Femur (tissue), 1 donor: ENCODE results near the gene NCR3LG1.

Experiments used
- DNase-seq: peaks from one replicate; pipeline ENCODE4 v3.0.0-alpha.2; 2017

NCR3LG1 gene, protein sequence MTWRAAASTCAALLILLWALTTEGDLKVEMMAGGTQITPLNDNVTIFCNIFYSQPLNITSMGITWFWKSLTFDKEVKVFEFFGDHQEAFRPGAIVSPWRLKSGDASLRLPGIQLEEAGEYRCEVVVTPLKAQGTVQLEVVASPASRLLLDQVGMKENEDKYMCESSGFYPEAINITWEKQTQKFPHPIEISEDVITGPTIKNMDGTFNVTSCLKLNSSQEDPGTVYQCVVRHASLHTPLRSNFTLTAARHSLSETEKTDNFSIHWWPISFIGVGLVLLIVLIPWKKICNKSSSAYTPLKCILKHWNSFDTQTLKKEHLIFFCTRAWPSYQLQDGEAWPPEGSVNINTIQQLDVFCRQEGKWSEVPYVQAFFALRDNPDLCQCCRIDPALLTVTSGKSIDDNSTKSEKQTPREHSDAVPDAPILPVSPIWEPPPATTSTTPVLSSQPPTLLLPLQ

DNA sequence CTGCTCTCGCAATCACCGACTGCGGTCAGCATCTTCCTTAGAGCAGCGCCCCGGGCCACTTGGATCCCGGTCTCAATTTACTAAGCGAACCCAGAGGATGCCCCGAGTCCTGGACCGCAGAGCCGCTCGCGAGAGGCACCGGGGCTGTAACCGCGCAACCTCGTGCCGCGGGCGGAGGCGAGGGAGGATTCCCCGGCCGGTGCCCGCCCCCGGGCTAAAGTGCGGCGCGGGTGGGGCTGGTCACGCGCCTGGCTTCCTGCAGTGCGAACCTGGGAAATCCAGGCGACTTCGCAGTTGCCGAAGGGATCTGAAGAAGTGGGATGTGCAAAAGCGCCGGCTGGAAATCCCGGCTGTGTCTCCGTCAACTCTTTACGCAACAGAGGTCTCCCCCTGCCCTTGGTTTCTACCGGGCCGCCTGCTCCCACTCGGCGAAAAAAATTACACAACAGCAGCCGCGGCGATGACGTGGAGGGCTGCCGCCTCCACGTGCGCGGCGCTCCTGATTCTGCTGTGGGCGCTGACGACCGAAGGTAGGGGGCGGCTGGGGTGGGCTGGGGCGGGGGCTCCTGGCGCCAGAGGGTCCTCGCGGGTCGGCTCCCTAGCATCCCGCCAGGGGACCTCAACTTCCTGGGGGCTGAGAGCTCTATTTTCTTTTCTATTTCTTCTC is at the start of gene NCR3LG1:
TSS of gene NCR3LG1 (plus strand) at position 291 of the 667 bp plus-strand sequence. CDS start at position 461, 170 bp downstream.
- peak; percentile 53 for DNase-seq

DNA sequence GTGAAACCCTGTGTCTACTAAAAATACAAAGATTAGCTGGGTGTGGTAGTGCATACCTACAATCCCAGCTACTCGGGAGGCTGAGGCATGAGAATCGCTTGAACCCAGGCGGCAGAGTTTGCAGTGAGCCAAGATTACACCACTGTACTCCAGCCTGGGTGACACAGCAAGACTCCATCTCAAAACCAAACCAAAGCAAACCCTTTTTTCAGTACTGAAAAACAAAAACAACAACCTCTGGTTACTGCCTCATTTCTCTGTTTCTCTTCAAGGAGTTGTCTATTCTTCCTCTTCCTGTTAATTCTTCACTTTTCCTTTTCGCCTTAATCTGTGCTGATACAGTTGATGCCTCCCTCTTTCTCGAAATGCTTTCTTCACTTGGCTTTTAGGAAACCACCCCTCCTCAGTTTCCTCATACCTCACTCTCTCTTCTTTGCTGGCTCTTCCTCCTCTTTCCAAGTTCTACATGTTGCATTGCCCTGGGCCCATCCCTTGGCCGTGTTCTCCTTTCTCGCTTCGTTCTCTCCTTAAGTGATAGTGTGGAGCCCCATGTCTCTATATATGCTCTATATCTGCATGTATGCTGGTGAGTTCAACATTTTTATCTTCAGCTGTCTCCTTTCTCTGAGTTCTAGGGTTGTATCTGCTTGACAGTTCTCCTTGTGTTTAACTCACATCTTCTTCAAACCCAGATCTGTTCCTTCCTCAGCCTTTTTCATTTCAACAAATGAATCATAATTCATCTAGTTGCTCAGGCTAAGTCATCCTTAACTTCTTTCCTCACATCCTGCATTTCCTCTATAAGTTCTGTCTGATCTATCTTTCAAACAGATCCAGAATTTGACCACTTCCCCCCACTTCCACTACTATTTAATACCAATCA is 38.0 kb upstream of the NCR3LG1 start:
- DNase-seq: no peak

DNA sequence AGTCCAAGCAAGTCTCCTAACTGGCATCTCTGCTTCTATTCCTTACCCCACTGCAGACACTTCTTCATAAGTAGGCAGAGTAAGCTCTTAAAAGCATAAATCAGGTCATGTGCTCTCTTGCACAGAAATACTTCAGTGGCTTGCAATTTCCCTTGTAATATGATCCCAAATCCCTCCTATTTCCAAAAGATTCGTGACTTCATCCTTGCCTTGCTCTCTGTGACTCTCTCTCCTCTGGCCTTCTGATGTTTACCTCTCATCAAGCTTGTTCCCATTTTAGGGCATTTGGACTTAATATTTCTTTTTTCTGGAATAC is 37.4 kb upstream of the NCR3LG1 start:
- DNase-seq: no peak

DNA sequence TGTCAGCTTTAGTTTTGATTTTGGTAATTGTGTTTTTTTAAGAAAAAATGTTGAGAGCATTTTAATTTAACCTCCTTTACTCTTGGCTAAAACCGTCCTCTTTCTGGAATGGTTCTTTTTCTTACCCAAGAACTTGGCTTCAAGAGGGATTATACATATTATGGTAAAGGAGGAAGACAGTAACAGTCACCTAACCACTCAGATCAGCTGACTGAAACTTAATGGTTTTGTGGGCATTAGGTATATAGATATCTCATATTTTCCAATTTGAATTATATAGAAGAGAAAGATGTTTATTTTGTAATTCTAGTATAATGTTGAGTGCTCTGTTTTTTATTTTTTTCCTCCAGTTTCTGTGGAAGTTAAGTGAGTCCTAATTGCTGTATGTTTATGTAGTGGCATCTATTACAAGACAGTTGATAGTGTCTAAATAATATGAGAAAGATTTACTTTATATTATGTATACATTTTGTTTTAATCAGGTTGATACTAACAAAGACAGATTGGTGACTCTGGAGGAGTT is 36.6 kb upstream of the NCR3LG1 start:
- DNase-seq: no peak

DNA sequence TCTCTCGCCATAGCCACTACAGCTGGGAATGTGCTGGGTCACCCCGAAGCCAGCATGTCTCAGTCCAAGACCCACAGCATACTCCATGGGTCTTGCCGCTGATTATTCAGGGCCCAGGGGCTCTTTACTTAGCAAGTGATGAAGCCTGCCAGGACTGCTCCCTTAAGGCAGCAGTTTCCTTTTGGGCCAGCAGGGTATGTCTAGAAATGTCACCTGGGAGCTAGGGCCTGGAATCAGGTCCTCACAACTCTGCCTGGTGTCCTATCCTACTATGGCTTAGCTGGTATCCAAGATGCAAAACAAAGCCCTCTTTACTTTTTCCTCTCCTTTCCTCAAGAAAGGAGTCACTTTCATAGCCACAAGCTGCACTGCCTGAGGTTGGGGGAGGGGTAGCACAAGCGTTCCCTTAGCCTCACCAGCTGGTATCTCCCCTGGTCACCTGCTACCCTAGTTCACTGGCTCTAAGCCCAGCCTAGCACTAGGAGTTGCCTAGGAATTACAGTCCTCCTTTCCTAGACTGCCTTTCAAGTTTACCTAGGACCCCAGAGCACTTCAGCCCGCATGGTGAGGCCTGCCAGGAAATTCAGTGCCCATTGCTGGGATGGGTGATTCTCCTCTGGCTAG is 22.6 kb upstream of the NCR3LG1 start:
- no peak for DNase-seq

DNA sequence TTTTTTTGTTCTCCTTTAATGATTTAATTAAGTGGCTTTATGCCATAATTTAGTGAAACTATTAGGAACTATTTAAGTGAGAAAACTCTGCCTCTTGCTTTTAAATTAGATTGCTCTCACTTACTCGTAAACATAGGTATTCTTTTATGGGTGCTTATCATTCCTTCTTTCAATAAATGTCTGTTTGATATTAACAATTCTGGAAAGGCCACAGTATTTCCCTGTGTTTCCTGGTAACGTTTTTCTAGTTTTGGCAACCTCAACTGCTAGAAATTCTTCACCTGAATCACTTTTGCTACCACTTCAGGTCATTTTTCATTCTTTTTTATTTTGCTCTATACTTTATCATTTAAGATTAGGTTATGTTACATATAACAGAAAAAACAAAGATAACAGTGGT is 19.9 kb upstream of the NCR3LG1 start:
- DNase-seq: no peak

DNA sequence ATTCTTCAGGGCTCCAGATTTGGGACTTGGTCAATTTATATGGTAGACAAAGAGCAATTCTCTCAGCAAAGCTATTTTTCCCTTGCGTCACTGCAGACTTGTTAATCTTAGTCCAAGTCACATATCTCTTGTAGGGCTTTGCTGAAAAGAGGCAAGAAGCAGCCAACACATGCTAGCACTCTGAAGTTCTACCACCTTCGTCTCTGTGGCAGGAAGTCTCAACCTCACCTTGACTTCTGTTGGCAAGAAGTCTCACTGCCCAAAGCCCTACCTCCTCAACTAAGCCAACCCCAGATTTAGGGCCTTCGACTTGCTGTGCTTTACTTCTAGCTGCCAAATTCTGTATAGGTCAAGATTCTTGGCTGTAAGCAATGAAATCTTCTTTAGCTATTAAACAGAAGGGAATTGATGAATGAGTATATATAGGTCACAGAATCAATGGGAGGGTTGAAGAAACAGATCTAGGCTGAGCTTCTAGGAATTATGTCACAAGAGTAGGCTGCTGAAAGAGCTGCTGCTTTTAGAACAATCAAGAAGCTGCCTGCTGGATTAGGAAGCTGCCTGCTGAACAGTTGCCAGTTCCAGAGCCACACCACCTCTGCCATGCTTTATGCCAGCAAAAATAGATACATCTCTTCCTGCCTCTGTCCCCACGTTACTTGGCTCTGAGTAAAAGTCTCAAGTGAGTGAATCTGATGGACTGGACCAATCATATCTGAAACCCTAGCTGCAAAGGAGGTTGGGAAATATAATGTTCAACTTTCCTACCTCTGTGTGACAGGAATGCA is 17.6 kb upstream of the NCR3LG1 start:
- DNase-seq: no peak

DNA sequence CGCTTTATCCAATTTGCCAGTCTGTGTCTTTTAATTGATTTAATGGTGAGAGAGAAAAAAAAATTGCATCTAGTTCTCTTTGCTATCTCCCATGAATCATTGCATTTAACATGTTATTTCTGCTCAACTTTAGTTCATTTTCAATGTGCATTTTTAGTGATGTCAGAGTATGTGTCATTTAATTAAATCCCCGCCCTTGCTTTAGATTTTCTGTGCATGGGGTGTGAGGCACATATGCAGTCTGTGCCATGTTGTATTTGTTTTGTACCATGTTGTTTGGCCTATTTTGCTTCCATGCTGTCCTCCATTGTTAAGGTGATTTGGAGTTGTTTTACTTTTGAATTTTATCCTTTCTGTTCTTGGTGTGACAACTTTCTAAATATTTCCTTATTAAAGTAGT is 8.3 kb upstream of the NCR3LG1 start:
- no peak for DNase-seq

DNA sequence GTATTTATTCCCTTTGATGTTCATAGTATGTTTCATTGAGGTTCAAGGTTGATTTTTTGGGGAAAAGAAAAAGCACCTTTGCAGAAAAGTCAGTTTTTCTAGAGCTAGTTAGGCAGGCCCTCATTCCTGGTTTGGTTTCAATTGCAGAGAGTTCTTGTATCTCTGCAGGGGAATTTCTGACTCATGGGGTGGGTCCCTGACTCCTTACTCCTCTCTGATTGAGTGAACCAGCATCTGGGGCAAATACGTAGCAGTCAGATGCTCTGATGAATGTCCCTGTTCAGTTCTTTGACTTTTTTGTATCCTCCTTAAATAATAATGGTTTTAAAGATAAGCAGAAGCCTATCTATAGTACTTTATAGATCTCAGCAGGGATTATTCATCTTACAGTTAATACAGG is 7.7 kb upstream of the NCR3LG1 start:
- no peak for DNase-seq

GRCh38 chr11:17347676-17348075 is 3.9 kb upstream of the NCR3LG1 start:
- DNase-seq: no peak

- no peak for DNase-seq
These were observed 987 bp upstream of the NCR3LG1 start for GRCh38 chr11:17350455-17351171.

DNA sequence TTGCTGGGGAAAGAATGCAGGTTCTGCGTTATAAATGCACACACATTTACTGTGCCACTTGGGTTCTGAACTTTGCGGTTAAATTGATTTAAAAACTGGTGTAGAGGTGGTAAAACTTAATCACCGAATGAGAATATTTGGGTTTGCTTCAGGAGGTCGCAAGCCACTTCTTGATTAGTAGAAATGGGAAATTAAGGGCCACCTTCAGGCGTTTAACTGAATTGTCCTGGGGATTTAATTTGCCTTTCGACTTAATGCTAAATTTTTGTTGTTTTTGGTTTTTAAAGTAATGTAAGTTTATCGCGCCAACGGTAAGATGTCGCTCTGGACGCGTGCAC is 459 bp upstream of the NCR3LG1 start:
- no peak for DNase-seq

GRCh38 chr11:17352950-17353820 is 1.6 kb downstream of the NCR3LG1 start:
- DNase-seq: peak; percentile 85

GRCh38 chr11:17353821-17354600 is 2.4 kb downstream of the NCR3LG1 start:
- DNase-seq: no peak

DNA sequence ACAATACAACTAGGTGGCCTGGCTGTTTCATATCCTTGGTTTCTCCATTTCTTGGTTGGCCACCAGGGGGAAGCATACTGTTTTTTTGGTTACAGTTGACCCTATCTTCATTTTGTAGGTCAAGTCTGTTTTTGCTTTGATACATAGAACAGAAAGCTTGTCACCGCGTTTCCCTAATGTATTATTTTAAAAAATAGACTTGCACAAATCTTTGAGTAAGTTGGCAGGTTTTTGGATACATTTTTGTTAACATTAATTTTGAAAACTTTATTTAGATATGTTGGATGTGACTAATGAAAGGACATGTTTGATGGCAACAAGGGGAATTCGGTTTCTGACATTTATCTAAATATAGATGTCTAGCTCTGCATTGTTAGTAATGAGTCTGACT is 3.0 kb downstream of the NCR3LG1 start:
- DNase-seq: peak; percentile 37

GRCh38 chr11:17366495-17366894 is 14.9 kb downstream of the NCR3LG1 start:
- no peak for DNase-seq

GRCh38 chr11:17368551-17368950 is 17.0 kb downstream of the NCR3LG1 start:
- DNase-seq: no peak

GRCh38 chr11:17369094-17369493 is 17.5 kb downstream of the NCR3LG1 start:
- no peak for DNase-seq

DNA sequence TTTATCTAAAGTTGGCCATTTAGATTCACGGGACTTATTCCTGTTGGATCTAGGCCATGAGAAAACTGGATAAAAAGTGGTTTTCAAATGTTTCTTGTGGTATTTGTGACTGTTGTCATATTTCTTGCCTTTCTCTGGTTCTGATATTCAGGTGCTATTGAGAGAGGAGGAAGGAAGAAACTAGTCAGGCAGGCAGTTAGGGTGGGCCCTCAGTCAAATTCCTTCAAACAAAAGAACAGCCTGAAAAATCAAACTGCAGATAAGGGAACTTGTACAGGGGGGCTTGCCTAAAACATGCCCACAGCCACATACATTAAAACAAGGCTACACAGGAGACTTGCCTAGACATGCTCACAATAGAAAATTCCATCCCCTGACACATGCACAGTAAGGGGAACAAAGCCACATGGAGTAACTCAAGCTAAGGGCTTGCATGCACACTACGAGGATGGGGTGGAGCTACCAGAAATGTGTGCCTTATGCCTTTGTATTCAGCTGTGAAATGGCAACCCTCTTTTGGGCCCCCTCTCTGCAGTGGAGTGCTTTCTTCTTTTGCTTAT is 18.2 kb downstream of the NCR3LG1 start:
- DNase-seq: no peak
